HL-60 (cell line): ENCODE measurements around the gene TSHZ2.

ENCODE experiments used
- GABPA ChIP-seq: IDR thresholded peaks from 2 replicates; pipeline ENCODE4 v1.6.1; 2012; ENCODE audit warnings: low read depth
- POLR2AphosphoS5 ChIP-seq: IDR thresholded peaks from 2 replicates; pipeline ENCODE4 v1.6.1; 2012; ENCODE audit warnings: low read depth
- SPI1 ChIP-seq: IDR thresholded peaks from 2 replicates; pipeline ENCODE4 v1.6.1; 2012; ENCODE audit warnings: low read depth, mild to moderate bottlenecking, borderline replicate concordance
- TF ChIP-seq, protein P1 (sequence below): IDR thresholded peaks from one replicate; pipeline ENCODE4 v1.5.1; 2011; ENCODE audit warnings: low read length, control low read depth, inconsistent platforms; ENCODE audit not compliant: insufficient read depth
- TF ChIP-seq, protein P2 (sequence below): IDR thresholded peaks from 2 replicates; pipeline ENCODE4 v1.6.1; 2012; ENCODE audit warnings: low read depth; ENCODE audit not compliant: insufficient replicate concordance

DNA sequence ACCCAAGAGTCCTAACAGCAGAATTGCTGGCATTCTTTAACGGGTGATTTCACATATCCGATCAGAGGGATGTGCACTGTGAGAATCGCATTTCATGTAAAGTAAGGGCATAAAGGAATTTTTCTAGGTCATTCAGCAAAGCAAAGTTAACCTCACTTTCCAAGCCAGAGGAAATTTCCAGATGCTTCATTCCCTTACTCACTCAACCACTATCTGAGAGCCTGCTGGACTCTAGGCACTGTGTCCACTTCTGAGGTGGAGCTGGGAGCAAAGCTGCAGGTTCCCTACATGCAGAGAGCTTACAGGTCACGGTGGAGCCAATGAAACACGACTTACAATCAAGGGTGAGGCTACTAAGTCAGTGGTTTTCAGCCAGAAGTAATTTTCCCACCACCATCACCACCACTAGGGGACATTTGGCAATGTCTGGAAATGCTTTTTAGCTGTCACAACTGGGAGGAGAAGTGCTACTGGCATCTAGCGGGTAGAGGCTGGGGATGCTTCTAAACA lies 34.5 kb upstream of the TSHZ2 start:
- TF ChIP-seq, protein P1, sequence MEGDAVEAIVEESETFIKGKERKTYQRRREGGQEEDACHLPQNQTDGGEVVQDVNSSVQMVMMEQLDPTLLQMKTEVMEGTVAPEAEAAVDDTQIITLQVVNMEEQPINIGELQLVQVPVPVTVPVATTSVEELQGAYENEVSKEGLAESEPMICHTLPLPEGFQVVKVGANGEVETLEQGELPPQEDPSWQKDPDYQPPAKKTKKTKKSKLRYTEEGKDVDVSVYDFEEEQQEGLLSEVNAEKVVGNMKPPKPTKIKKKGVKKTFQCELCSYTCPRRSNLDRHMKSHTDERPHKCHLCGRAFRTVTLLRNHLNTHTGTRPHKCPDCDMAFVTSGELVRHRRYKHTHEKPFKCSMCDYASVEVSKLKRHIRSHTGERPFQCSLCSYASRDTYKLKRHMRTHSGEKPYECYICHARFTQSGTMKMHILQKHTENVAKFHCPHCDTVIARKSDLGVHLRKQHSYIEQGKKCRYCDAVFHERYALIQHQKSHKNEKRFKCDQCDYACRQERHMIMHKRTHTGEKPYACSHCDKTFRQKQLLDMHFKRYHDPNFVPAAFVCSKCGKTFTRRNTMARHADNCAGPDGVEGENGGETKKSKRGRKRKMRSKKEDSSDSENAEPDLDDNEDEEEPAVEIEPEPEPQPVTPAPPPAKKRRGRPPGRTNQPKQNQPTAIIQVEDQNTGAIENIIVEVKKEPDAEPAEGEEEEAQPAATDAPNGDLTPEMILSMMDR, result no peak
- TF ChIP-seq GABPA (no peak), POLR2AphosphoS5 (no peak), SPI1 (no peak)
- TF ChIP-seq, protein P2, sequence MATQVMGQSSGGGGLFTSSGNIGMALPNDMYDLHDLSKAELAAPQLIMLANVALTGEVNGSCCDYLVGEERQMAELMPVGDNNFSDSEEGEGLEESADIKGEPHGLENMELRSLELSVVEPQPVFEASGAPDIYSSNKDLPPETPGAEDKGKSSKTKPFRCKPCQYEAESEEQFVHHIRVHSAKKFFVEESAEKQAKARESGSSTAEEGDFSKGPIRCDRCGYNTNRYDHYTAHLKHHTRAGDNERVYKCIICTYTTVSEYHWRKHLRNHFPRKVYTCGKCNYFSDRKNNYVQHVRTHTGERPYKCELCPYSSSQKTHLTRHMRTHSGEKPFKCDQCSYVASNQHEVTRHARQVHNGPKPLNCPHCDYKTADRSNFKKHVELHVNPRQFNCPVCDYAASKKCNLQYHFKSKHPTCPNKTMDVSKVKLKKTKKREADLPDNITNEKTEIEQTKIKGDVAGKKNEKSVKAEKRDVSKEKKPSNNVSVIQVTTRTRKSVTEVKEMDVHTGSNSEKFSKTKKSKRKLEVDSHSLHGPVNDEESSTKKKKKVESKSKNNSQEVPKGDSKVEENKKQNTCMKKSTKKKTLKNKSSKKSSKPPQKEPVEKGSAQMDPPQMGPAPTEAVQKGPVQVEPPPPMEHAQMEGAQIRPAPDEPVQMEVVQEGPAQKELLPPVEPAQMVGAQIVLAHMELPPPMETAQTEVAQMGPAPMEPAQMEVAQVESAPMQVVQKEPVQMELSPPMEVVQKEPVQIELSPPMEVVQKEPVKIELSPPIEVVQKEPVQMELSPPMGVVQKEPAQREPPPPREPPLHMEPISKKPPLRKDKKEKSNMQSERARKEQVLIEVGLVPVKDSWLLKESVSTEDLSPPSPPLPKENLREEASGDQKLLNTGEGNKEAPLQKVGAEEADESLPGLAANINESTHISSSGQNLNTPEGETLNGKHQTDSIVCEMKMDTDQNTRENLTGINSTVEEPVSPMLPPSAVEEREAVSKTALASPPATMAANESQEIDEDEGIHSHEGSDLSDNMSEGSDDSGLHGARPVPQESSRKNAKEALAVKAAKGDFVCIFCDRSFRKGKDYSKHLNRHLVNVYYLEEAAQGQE, result no peak
